Body of pancreas (tissue), 4 donors: ENCODE measurements around the gene SH3D19. TPM values are rescaled to one million over a fixed set of nuclear protein-coding genes. Genes with fewer than 3 reads are reported as not detected.

ENCODE experiments used
- ATAC-seq: fragments of 150-250 bp; one replicate; pipeline ENCODE4 v1.9.1; 2016
- DNase-seq, 4 donors: peaks; one replicate each; pipeline ENCODE4 v3.0.0-alpha.2; 2019
- H3K27ac ChIP-seq, 4 donors: fragments of 200-600 bp; sonication (generic); 1 replicate in 3 of 4; 2 replicates in 1 of 4; pipeline versions ENCODE4 v1.5.1 to v1.6.1; 2016 to 2019; ENCODE audit warnings: mild to moderate bottlenecking in 1 of 4, mixed read lengths in 1 of 4, moderate library complexity in 1 of 4
- H3K27me3 ChIP-seq, 2 donors: fragments of 200-600 bp; sonication (generic); one replicate each; pipeline ENCODE4 v1.6.0; 2016; ENCODE audit warnings: mild to moderate bottlenecking in 1 of 2
- H3K36me3 ChIP-seq, 2 donors: fragments of 200-600 bp; sonication (generic); replicated peaks in 1 of 2; 2 replicates each; pipeline ENCODE4 v1.5.1; 2016; ENCODE audit warnings: low read depth in 2 of 2; ENCODE audit not compliant: insufficient read depth in 1 of 2
- H3K4me1 ChIP-seq: fragments of 200-600 bp; sonication (generic); one replicate; pipeline ENCODE4 v1.6.0; 2016
- H3K4me3 ChIP-seq, 2 donors: fragments of 200-600 bp; sonication (generic); 1 replicate in 1 of 2; 2 replicates in 1 of 2; pipeline ENCODE4 v1.5.1; 2016 to 2019
- H3K9me3 ChIP-seq, 3 donors: fragments of 200-600 bp; sonication (generic); 1 replicate in 2 of 3; 2 replicates in 1 of 3; pipeline ENCODE4 v1.5.1; 2016
- CTCF ChIP-seq, 7 experiments: fragments of 450-650 bp in 4 of 7; fragments of 200-600 bp in 3 of 7; sonication (generic) in 3 of 7; IDR thresholded peaks; one replicate each; pipeline ENCODE4 v1.5.1; 2016 to 2019; ENCODE audit warnings: antibody characterized with exemption in 7 of 7
- POLR2A ChIP-seq, 3 donors: fragments of 450-650 bp; IDR thresholded peaks; one replicate each; pipeline ENCODE4 v1.6.1; 2016; ENCODE audit warnings: antibody characterized with exemption in 3 of 3, mild to moderate bottlenecking in 2 of 3
- WGBS, 2 donors: methylation state at CpG; one replicate each; pipeline ENCODE4 v1.1.5; 2017; 5-methylcytosine and 5-hydroxymethylcytosine counted together
- intact Hi-C: fragments of 100-400 bp; cut with DNase I; formaldehyde crosslinking; loops from one replicate; pipeline ENCODE4 v1.15.1; 2023
- total RNA-seq, 2 donors: library from RNA; depleted of rRNA; stranded (reverse); fragments of >200 nt; gene quantifications; one replicate each; pipeline ENCODE4 v1.1.0, GENCODE V29; 2016

Gene SH3D19
- total RNA-seq, 2 donors from 2014 or later = 38.1 to 42.8 TPM

DNA sequence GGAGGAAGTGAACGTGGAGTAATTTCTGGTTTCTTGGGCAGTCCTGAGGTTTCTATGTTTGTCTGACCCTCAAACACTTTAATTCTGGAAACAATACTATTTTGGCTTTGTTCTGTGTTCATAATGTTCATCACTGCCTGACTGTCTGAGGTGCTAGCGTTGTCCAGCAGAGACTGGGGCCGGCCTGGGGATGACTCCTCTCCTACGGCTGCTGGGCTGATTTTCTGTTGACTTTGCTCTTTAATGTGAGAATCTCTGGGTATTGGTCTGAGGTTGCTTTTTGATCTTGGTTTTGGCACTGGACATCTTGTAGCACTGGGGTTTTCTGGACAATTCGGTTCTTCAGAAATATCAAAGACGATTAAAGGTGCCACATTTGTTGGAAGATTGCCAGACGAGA, 150.2 kb downstream of the SH3D19 start:
- intact Hi-C loops = no loop called here
- Histone ChIP-seq H3K4me3 (no peak overlapping the region), H3K4me1 (no peaks in the 10 kb centered on the region), H3K27me3 (no peaks in the 10 kb centered on the region), H3K27ac (no peak overlapping the region), H3K36me3 (peaks cover 0 to 2% of the 10 kb centered on the region in 2 donors), H3K9me3 (no peaks in the 10 kb centered on the region)
- TF ChIP-seq CTCF (IDR thresholded peaks at IDR 0.05) = no peak
- TF ChIP-seq POLR2A (IDR thresholded peaks at IDR 0.05) = no peak
- ATAC-seq (no peak), DNase-seq (no peak)
- WGBS, 2 donors = 80% methylated on average over 7 of the region's 7 CpGs

GRCh38 chr4:151174784-151175183, 150.6 kb downstream of the SH3D19 start:
- no peaks in the 10 kb centered on the region for H3K9me3 ChIP-seq
- H3K27ac ChIP-seq = no peak overlapping the region
- TF ChIP-seq POLR2A (IDR thresholded peaks at IDR 0.05) (no peak), CTCF (IDR thresholded peaks at IDR 0.05) (no peak)
- peaks cover 0 to 2% of the 10 kb centered on the region in 2 donors for H3K36me3 ChIP-seq
- DNase-seq (no peak), ATAC-seq (no peak)
- no peaks in the 10 kb centered on the region for H3K27me3 ChIP-seq
- 83 to 89% methylated on average over 7 of the region's 7 CpGs for WGBS, 2 donors
- intact Hi-C loops = no loop called here
- no peaks in the 10 kb centered on the region for H3K4me1 ChIP-seq
- no peak overlapping the region for H3K4me3 ChIP-seq

DNA sequence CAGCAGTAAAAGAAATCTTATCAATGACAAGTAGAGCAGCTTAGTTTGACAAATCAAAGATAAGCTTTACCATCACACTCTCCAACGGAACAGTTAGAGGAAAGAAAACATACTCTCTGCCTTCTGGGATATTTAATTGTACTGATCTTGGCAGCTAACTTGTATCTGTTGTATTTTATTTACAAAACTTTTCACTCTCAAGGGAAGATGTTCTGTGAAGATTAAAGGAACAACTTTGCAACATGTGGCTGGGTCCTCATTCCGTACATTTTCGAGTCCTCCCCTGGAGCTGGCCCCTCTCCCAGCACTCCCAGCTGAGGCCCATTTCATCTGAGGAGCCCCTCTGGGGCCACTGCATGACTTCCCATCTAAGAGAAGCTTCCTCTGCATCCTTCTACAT, 151.5 kb downstream of the SH3D19 start:
- Histone ChIP-seq H3K27ac (no peak overlapping the region), H3K36me3 (peaks cover 0 to 2% of the 10 kb centered on the region in 2 donors), H3K4me3 (no peak overlapping the region), H3K4me1 (no peaks in the 10 kb centered on the region), H3K27me3 (no peaks in the 10 kb centered on the region), H3K9me3 (no peaks in the 10 kb centered on the region)
- intact Hi-C loops = no loop called here
- ATAC-seq (peak; percentile 30), DNase-seq (peak; percentile 18 to 46 (median 26))
- TF ChIP-seq CTCF (IDR thresholded peaks at IDR 0.05) (no peak), POLR2A (IDR thresholded peaks at IDR 0.05) (no peak)
- WGBS, 2 donors = 55 to 57% methylated on average over 3 of the region's 3 CpGs

GRCh38 chr4:151169900-151170299, 155.5 kb downstream of the SH3D19 start:
- intact Hi-C loops = no loop called here
- Histone ChIP-seq H3K36me3 (peaks cover 0 to under 1% of the 10 kb centered on the region in 2 donors), H3K27ac (no peak overlapping the region), H3K4me1 (no peaks in the 10 kb centered on the region), H3K27me3 (no peaks in the 10 kb centered on the region), H3K9me3 (no peaks in the 10 kb centered on the region), H3K4me3 (no peak overlapping the region)
- DNase-seq = no peak
- TF ChIP-seq POLR2A (IDR thresholded peaks at IDR 0.05) (no peak), CTCF (IDR thresholded peaks at IDR 0.05) (no peak)
- ATAC-seq = no peak
- 66 to 70% methylated on average over 3 of the region's 3 CpGs for WGBS, 2 donors

DNA sequence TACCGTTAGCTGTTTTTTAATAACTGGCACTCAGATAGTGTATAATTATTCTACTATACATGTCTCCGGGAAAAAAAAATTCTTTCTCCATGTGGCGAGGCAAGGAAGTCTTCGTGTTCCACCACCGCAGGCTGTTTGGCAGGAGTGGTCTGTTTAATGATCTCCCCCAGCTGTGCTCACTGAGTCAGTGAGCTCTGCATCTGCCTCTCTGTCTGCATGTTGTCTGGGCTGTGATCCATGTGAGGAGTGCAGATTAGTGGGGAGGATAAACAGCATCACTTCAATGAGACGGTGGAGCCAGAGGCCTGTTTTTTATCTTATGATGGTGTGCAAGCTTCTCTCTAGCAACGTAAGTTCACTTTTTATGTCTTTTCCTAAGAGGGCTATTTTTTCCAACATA, 156.2 kb downstream of the SH3D19 start:
- Histone ChIP-seq H3K27ac (no peak overlapping the region), H3K36me3 (no peaks in the 10 kb centered on the region), H3K4me3 (no peak overlapping the region), H3K27me3 (no peaks in the 10 kb centered on the region), H3K4me1 (no peaks in the 10 kb centered on the region), H3K9me3 (no peaks in the 10 kb centered on the region)
- intact Hi-C loops = no loop called here
- peak; percentile 22 to 65 (median 28) for DNase-seq
- WGBS, 2 donors = 81 to 86% methylated on average over 7 of the region's 7 CpGs
- no peak for TF ChIP-seq POLR2A (IDR thresholded peaks at IDR 0.05)
- peak; percentile 60 for ATAC-seq
